K562 (cell line): ENCODE data around the gene SCYGR2. TPM values are rescaled to one million over a fixed set of nuclear protein-coding genes. Genes with fewer than 3 reads are reported as not detected.

ENCODE experiments used
- ATAC-seq: fragments of 200-7000 bp; cut with Tn5 transposase; 3 replicates; pipeline ENCODE4 v1.9.1; 2020; ENCODE audit warnings: moderate library complexity
- BruUV-seq: library from RNA; stranded (reverse); fragments of 400-500 nt; replicated peaks from 2 replicates; lab custom pipeline; 2021; lab: Mats Ljungman, UMichigan
- CTCF ChIA-PET: fragments of 300-600 bp; formaldehyde crosslinking; extraction: SDS; loops from one replicate; lab custom pipeline; 2021; ENCODE audit warnings: low intra/inter-chr PET ratio; lab: Yijun Ruan, JAX
- POLR2A ChIA-PET: fragments of 300-600, 350-650 bp; sonication (Branson Sonifier 250); formaldehyde crosslinking; extraction: SDS; loops from one replicate; lab custom pipeline; 2021; ENCODE audit warnings: antibody characterized with exemption, inconsistent platforms; lab: Yijun Ruan, JAX
- DNase-seq, 4 experiments: peaks; one replicate each; pipeline versions ENCODE4 v3.0.0 to v3.0.0-alpha.2; 2011 to 2018; ENCODE audit warnings: low spot score in 3 of 4, mixed read lengths in 3 of 4; ENCODE audit errors: extremely low read depth in 1 of 4
- FAIRE-seq: peaks from 2 replicates; lab custom pipeline; 2011; peaks lifted over from hg19 to GRCh38; lab: Jason Lieb, UNC
- H2AFZ ChIP-seq: 2 replicates; pipeline ENCODE4 v1.6.0; 2011; ENCODE audit warnings: low read depth, low read length, control low read depth, inconsistent platforms
- H3K27ac ChIP-seq: fragments of 200-600 bp; 3 replicates; pipeline ENCODE4 v1.8.0; 2011; ENCODE audit warnings: low read depth, mild to moderate bottlenecking, control low read depth, inconsistent platforms, low read length, moderate library complexity, mixed read lengths; ENCODE audit errors: extremely low read depth
- H3K27me3 ChIP-seq, 2 experiments: fragments of 300-600 bp in 1 of 2; 2 replicates in 1 of 2; 3 replicates in 1 of 2; pipeline versions ENCODE4 v1.6.0 to v1.8.0; 2011; ENCODE audit warnings: inconsistent platforms in 2 of 2, low read length in 2 of 2, mild to moderate bottlenecking in 1 of 2, mixed read lengths in 1 of 2, moderate library complexity in 1 of 2; ENCODE audit not compliant: control insufficient read depth in 2 of 2, insufficient read depth in 2 of 2
- H3K36me3 ChIP-seq: fragments of 300-600 bp; 3 replicates; pipeline ENCODE4 v1.8.0; 2011; ENCODE audit warnings: mild to moderate bottlenecking, low read length, inconsistent platforms; ENCODE audit not compliant: control insufficient read depth, insufficient read depth
- H3K4me1 ChIP-seq, 2 experiments: fragments of 200-600 bp in 1 of 2; replicated peaks in 1 of 2; 2 replicates in 1 of 2; 3 replicates in 1 of 2; pipeline versions ENCODE4 v1.5.1 to v1.8.0; 2011; ENCODE audit warnings: inconsistent platforms in 2 of 2, low read length in 2 of 2, mild to moderate bottlenecking in 1 of 2, mixed read lengths in 1 of 2, moderate library complexity in 1 of 2; ENCODE audit not compliant: control insufficient read depth in 2 of 2, insufficient read depth in 2 of 2
- H3K4me2 ChIP-seq: 2 replicates; pipeline ENCODE4 v1.6.1; 2011; ENCODE audit warnings: low read length, control low read depth, inconsistent platforms, mixed read lengths; ENCODE audit not compliant: insufficient read depth
- H3K4me3 ChIP-seq: fragments of 200-600 bp; sonication (generic), shearing (Covaris generic); 2 replicates; pipeline ENCODE4 v1.5.1; 2016; ENCODE audit warnings: control low read depth, inconsistent platforms
- H3K79me2 ChIP-seq: fragments of 200-600 bp; 3 replicates; pipeline ENCODE4 v1.8.0; 2011; ENCODE audit warnings: low read length, inconsistent platforms; ENCODE audit not compliant: control insufficient read depth, insufficient read depth
- H3K9ac ChIP-seq, 2 experiments: 2 replicates each; pipeline versions ENCODE4 v1.6.0 to v1.6.1; 2011; ENCODE audit warnings: low read depth in 2 of 2, low read length in 2 of 2, control low read depth in 1 of 2, inconsistent platforms in 1 of 2, mild to moderate bottlenecking in 1 of 2, mixed read lengths in 1 of 2; ENCODE audit not compliant: insufficient read depth in 1 of 2
- H3K9me1 ChIP-seq: one replicate; pipeline ENCODE4 v1.6.0; 2011; ENCODE audit warnings: inconsistent platforms, mild to moderate bottlenecking, low read length, moderate library complexity; ENCODE audit not compliant: control insufficient read depth, insufficient read depth
- H3K9me3 ChIP-seq: replicated peaks from 2 replicates; pipeline ENCODE4 v1.5.1; 2011; ENCODE audit warnings: low read depth, low read length, inconsistent platforms; ENCODE audit not compliant: control insufficient read depth, insufficient read depth
- H4K20me1 ChIP-seq: replicated peaks from 2 replicates; pipeline ENCODE4 v1.6.1; 2011; ENCODE audit warnings: low read length, inconsistent platforms, mixed read lengths; ENCODE audit not compliant: control insufficient read depth, insufficient read depth
- EWSR1 ChIP-seq: fragments of 450-650 bp; IDR thresholded peaks from 2 replicates; pipeline ENCODE4 v1.6.1; 2018; ENCODE audit warnings: borderline replicate concordance, mild to moderate bottlenecking, low read depth, moderate library complexity; ENCODE audit not compliant: partially characterized antibody
- PML ChIP-seq: IDR thresholded peaks from 2 replicates; pipeline ENCODE4 v1.6.1; 2012; ENCODE audit warnings: low read length, inconsistent platforms
- SP2 ChIP-seq: IDR thresholded peaks from 2 replicates; pipeline ENCODE4 v1.6.1; 2011; ENCODE audit warnings: mild to moderate bottlenecking, low read depth, low read length, moderate library complexity; ENCODE audit not compliant: poor library complexity, severe bottlenecking; ENCODE audit errors: extremely low read depth
- WGBS: fragments of 100-300 bp; shearing (Covaris generic); methylation state at CpG from one replicate; pipeline ENCODE4 v1.1.6; 2016; ENCODE audit warnings: low coverage, mixed read lengths; ENCODE audit not compliant: insufficient coverage; ENCODE audit errors: missing lambda C conversion rate; 5-methylcytosine and 5-hydroxymethylcytosine counted together
- in situ Hi-C: fragments of 300-500 bp; cut with MboI; formaldehyde crosslinking; loops from 4 replicates; pipeline ENCODE4 v1.15.0; 2018; ENCODE audit warnings: inconsistent platforms, mixed read lengths
- intact Hi-C: fragments of 100-400 bp; cut with micrococcal nuclease; formaldehyde crosslinking; loops from 2 replicates; pipeline ENCODE4 v1.14.2; 2022
- polyA plus RNA-seq, 8 experiments: library from polyadenylated mRNA; depleted of rRNA in 4 of 8; stranded (reverse) in 5 of 8; unstranded in 3 of 8; fragments of >200 nt; fragmentation: Nextera tagmentation in 2 of 8; fragmentation: Illumina TruSeq in 1 of 8; extraction: Ambion mirVana in 2 of 8; extraction: Trizol in 1 of 8; gene quantifications; 2 replicates each; pipeline versions ENCODE4 v1.2.1 to v1.2.3, GENCODE V29; 2011 to 2014; ENCODE audit warnings: inconsistent platforms in 1 of 8, missing spikeins in 1 of 8
- total RNA-seq, 7 experiments: library from RNA; depleted of rRNA in 6 of 7; stranded (reverse); fragments of >200 nt in 6 of 7; fragmentation: Illumina TruSeq in 2 of 7; extraction: Trizol in 2 of 7; gene quantifications; 2 replicates each; pipeline versions ENCODE4 v1.2.1 to v1.2.3, GENCODE V29; 2011 to 2021; ENCODE audit warnings: low replicate concordance in 1 of 7
- TF ChIP-seq, protein P1 (sequence below): fragments of 450-650 bp; formaldehyde crosslinking; IDR thresholded peaks from 2 replicates; pipeline ENCODE4 v1.4.0; 2020; ENCODE audit warnings: mild to moderate bottlenecking, moderate library complexity
- TF ChIP-seq, protein P2 (sequence below): sonication (generic); formaldehyde crosslinking; IDR thresholded peaks from 2 replicates; pipeline ENCODE4 v1.8.1; 2022; ENCODE audit warnings: missing genetic modification reagents

Gene SCYGR2
- total and polyA plus RNA-seq, 9 of the 15 experiments (the other 6 are each of a cell fraction or from before 2014, with no cell fraction given), result not detected

DNA sequence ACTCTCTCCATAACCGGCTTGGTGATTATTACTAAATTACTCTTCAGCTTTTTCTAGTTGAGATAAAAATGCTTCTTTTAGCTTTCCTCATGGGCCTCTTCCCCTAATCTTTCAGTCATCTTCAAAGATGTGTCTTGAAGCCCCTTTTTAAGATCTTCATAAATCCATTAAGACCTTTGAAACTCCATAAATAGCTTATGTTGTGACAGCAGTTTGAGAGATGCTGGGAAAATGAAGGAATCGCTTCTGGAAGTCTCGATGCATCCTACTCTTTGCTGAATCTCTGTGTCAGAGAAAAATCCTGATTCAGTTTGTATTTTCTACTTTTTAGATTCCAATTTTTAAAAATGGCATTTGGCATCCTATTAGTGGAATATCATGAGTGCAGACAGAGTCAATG, 31.6 kb downstream of the SCYGR2 start:
- no peaks in the 10 kb centered on the region for H3K9me1 ChIP-seq
- H3K9ac ChIP-seq, result no peak overlapping the region
- H3K79me2 ChIP-seq, result no peaks in the 10 kb centered on the region
- no peaks in the 10 kb centered on the region for H3K36me3 ChIP-seq
- DNase-seq, result no peak
- no peaks in the 10 kb centered on the region for H4K20me1 ChIP-seq
- H3K4me1 ChIP-seq, result no peaks in the 10 kb centered on the region
- intact Hi-C loops, result no loop called here
- ATAC-seq, result no peak
- 0% methylated on average over 3 of the region's 3 CpGs for WGBS
- ChIA-PET CTCF (interaction anchor here (0.7 kb wide), 1 partner anchor 284 kb away, joined by 4 read pairs; no protein-coding TSS in a partner anchor), POLR2A (interaction anchor here (0.7 kb wide), 1 partner anchor 148 kb away, joined by 3 read pairs; no protein-coding TSS in a partner anchor)
- H2AFZ ChIP-seq, result no peak overlapping the region
- in situ Hi-C loops, result no loop called here
- TF ChIP-seq, protein P1, sequence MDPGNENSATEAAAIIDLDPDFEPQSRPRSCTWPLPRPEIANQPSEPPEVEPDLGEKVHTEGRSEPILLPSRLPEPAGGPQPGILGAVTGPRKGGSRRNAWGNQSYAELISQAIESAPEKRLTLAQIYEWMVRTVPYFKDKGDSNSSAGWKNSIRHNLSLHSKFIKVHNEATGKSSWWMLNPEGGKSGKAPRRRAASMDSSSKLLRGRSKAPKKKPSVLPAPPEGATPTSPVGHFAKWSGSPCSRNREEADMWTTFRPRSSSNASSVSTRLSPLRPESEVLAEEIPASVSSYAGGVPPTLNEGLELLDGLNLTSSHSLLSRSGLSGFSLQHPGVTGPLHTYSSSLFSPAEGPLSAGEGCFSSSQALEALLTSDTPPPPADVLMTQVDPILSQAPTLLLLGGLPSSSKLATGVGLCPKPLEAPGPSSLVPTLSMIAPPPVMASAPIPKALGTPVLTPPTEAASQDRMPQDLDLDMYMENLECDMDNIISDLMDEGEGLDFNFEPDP (CRISPR knock-in tag), result no peak
- TF ChIP-seq, protein P2, sequence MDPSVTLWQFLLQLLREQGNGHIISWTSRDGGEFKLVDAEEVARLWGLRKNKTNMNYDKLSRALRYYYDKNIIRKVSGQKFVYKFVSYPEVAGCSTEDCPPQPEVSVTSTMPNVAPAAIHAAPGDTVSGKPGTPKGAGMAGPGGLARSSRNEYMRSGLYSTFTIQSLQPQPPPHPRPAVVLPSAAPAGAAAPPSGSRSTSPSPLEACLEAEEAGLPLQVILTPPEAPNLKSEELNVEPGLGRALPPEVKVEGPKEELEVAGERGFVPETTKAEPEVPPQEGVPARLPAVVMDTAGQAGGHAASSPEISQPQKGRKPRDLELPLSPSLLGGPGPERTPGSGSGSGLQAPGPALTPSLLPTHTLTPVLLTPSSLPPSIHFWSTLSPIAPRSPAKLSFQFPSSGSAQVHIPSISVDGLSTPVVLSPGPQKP, result no peak
- TF ChIP-seq PML (no peak), EWSR1 (no peak), SP2 (no peak)
- H3K27me3 ChIP-seq, result peaks cover 5 to 18% of the 10 kb centered on the region in 2 experiments; a peak in 4 of 5 replicates
- H3K27ac ChIP-seq, result no peak overlapping the region
- no TSS peak for BruUV-seq
- H3K4me3 ChIP-seq, result no peak overlapping the region
- no peak overlapping the region for H3K4me2 ChIP-seq
- FAIRE-seq, result no peak
- no peaks in the 10 kb centered on the region for H3K9me3 ChIP-seq
